Lower lobe of right lung (tissue), 2 donors: Measurements from ENCODE around the gene TBX6. TPM values are rescaled to one million over a fixed set of nuclear protein-coding genes. Genes with fewer than 3 reads are reported as not detected.
A peak's percentile ranks its signal among the peaks of the same experiment; 100 is the strongest.

ENCODE experiments used
- ATAC-seq, 2 donors: fragments of 200-7000 bp; cut with Tn5 transposase; one replicate each; pipeline ENCODE4 v1.9.1; 2020 to 2022; ENCODE audit warnings: mild to moderate bottlenecking in 2 of 2, moderate library complexity in 2 of 2
- DNase-seq: peaks from one replicate; pipeline ENCODE4 v3.0.0-alpha.2; 2020
- H3K27ac ChIP-seq: fragments of 200-600 bp; one replicate; pipeline ENCODE4 v1.8.0; 2022
- H3K27me3 ChIP-seq: fragments of 200-600 bp; one replicate; pipeline ENCODE4 v1.8.0; 2022; ENCODE audit warnings: low read depth
- H3K36me3 ChIP-seq: fragments of 200-600 bp; one replicate; pipeline ENCODE4 v1.8.0; 2022; ENCODE audit warnings: mild to moderate bottlenecking
- H3K4me1 ChIP-seq: fragments of 200-600 bp; one replicate; pipeline ENCODE4 v1.8.0; 2022
- H3K4me3 ChIP-seq: fragments of 200-600 bp; one replicate; pipeline ENCODE4 v1.8.0; 2022; ENCODE audit warnings: mild to moderate bottlenecking
- H3K9me3 ChIP-seq: fragments of 200-600 bp; one replicate; pipeline ENCODE4 v1.8.0; 2022
- CTCF ChIP-seq: fragments of 200-600 bp; IDR thresholded peaks from one replicate; pipeline ENCODE4 v1.8.0; 2022; ENCODE audit warnings: antibody characterized with exemption, mild to moderate bottlenecking
- intact Hi-C: fragments of 100-400 bp; cut with DNase I; formaldehyde crosslinking; loops from one replicate; pipeline ENCODE4 v1.11.0; 2022
- total RNA-seq: library from RNA; stranded (reverse); fragmentation: NEBNext Ultra II Directional; extraction: Animal tissue kit (Norgen Biotek cat#: 25700); gene quantifications from one replicate; pipeline ENCODE4 v1.2.1, GENCODE V29; 2021
- donor health status: DM: no; HTN: yes; CAD: no; lungs with severe emphysema.

The TBX6 gene
- total RNA-seq, 1 donor from 2014 or later = 1.6 TPM

GRCh38 chr16:30096862-30097563 is 5.3 kb upstream of the TBX6 start:
- Histone ChIP-seq H3K27me3 (no peaks in the 10 kb centered on the region), H3K4me3 (peak overlapping the region; percentile 86), H3K36me3 (peaks cover 20% of the 10 kb centered on the region), H3K27ac (peak overlapping the region; percentile 94), H3K9me3 (peaks cover 19% of the 10 kb centered on the region), H3K4me1 (peaks cover 43% of the 10 kb centered on the region)
- ATAC-seq (no peak), DNase-seq (no peak)
- intact Hi-C loops = no loop called here
- TF ChIP-seq CTCF = no peak

GRCh38 chr16:30096105-30096861 is 4.6 kb upstream of the TBX6 start, which contains the start of gene YPEL3:
TSS of gene YPEL3 (minus strand) at chr16:30096213. CDS start at chr16:30095482, 731 bp downstream.
- TF ChIP-seq CTCF = no peak
- H3K27me3 ChIP-seq = no peaks in the 10 kb centered on the region
- peak; percentile 96 for DNase-seq
- peak within 1 kb of the TSS; percentile 86 for H3K4me3 ChIP-seq
- ATAC-seq = peak; percentile 76 to 79
- intact Hi-C loops = no loop called here
- H3K27ac ChIP-seq = peak within 1 kb of the TSS; percentile 94
- H3K36me3 ChIP-seq = peaks cover 20% of the 10 kb centered on the region
- peaks cover 47% of the 10 kb centered on the region for H3K4me1 ChIP-seq
- peaks cover 19% of the 10 kb centered on the region for H3K9me3 ChIP-seq

- Histone ChIP-seq H3K9me3 (peaks cover 19% of the 10 kb centered on the region), H3K27me3 (no peaks in the 10 kb centered on the region), H3K36me3 (peaks cover 20% of the 10 kb centered on the region), H3K4me3 (peak overlapping the region; percentile 86), H3K27ac (peak overlapping the region; percentile 94), H3K4me1 (peaks cover 56% of the 10 kb centered on the region)
- DNase-seq = peak; percentile 65
- TF ChIP-seq CTCF = no peak
- no peak for ATAC-seq
- intact Hi-C loops = no loop called here
Measured at GRCh38 chr16:30095166-30096078, 3.7 kb upstream of the TBX6 start.

- intact Hi-C loops = no loop called here
- H3K9me3 ChIP-seq = peaks cover 19% of the 10 kb centered on the region
- peaks cover 62% of the 10 kb centered on the region for H3K4me1 ChIP-seq
- peak overlapping the region; percentile 86 for H3K4me3 ChIP-seq
- peak overlapping the region; percentile 94 for H3K27ac ChIP-seq
- ATAC-seq (no peak), DNase-seq (no peak)
- no peaks in the 10 kb centered on the region for H3K27me3 ChIP-seq
- peaks cover 20% of the 10 kb centered on the region for H3K36me3 ChIP-seq
- no peak for TF ChIP-seq CTCF
Measured at GRCh38 chr16:30094541-30095165, 2.9 kb upstream of the TBX6 start.
